GM19463 (cell line): ENCODE measurements around the gene FNDC3B.

Source experiments
- ATAC-seq: cut with Tn5 transposase; IDR thresholded peaks from one replicate; pipeline ENCODE4 v1.9.1; 2021; ENCODE audit warnings: mild to moderate bottlenecking, moderate library complexity; ENCODE audit not compliant: unreplicated experiment

FNDC3B gene

GRCh38 chr3:172071780-172072330, 32.5 kb downstream of the FNDC3B start:
- ATAC-seq: no peak

GRCh38 chr3:172072543-172072942, 33.2 kb downstream of the FNDC3B start:
- ATAC-seq: no peak

GRCh38 chr3:172073262-172073915, 34.0 kb downstream of the FNDC3B start:
- no peak for ATAC-seq

GRCh38 chr3:172074032-172074431, 34.7 kb downstream of the FNDC3B start:
- ATAC-seq: no peak

GRCh38 chr3:172074586-172074985, 35.2 kb downstream of the FNDC3B start:
- ATAC-seq: no peak

- no peak for ATAC-seq
Measured at GRCh38 chr3:172076212-172076611, 36.8 kb downstream of the FNDC3B start.

- ATAC-seq: no peak
Measured at GRCh38 chr3:172077197-172077757, 37.9 kb downstream of the FNDC3B start.

GRCh38 chr3:172078244-172078643, 38.9 kb downstream of the FNDC3B start:
- no peak for ATAC-seq

GRCh38 chr3:172078721-172079120, 39.3 kb downstream of the FNDC3B start:
- no peak for ATAC-seq

GRCh38 chr3:172079326-172079976, 40.1 kb downstream of the FNDC3B start:
- no peak for ATAC-seq

- ATAC-seq: no peak
Measured at GRCh38 chr3:172080503-172080902, 41.1 kb downstream of the FNDC3B start.

- ATAC-seq: no peak
Measured at GRCh38 chr3:172082269-172082668, 42.9 kb downstream of the FNDC3B start.

- ATAC-seq: no peak
Measured at GRCh38 chr3:172082820-172083513, 43.6 kb downstream of the FNDC3B start.

- ATAC-seq: no peak
Measured at GRCh38 chr3:172083995-172084409, 44.6 kb downstream of the FNDC3B start.

GRCh38 chr3:172084871-172085556, 45.6 kb downstream of the FNDC3B start:
- ATAC-seq: no peak

GRCh38 chr3:172085557-172085895, 46.1 kb downstream of the FNDC3B start:
- no peak for ATAC-seq

GRCh38 chr3:172086071-172086470, 46.7 kb downstream of the FNDC3B start:
- ATAC-seq: no peak

- no peak for ATAC-seq
Measured at GRCh38 chr3:172087198-172087597, 47.8 kb downstream of the FNDC3B start.

- peak; percentile 91 for ATAC-seq
Measured at GRCh38 chr3:172087602-172088580, 48.5 kb downstream of the FNDC3B start.

GRCh38 chr3:172089250-172089649, 49.9 kb downstream of the FNDC3B start:
- ATAC-seq: no peak
